K562 (cell line): ENCODE measurements around the gene SDS. TPM values are rescaled to one million over a fixed set of nuclear protein-coding genes. Genes with fewer than 3 reads are reported as not detected.

ENCODE experiments used
- ATAC-seq: fragments of 200-7000 bp; cut with Tn5 transposase; 3 replicates; pipeline ENCODE4 v1.9.1; 2020; ENCODE audit warnings: moderate library complexity
- BruUV-seq: library from RNA; stranded (reverse); fragments of 400-500 nt; replicated peaks from 2 replicates; lab custom pipeline; 2021; lab: Mats Ljungman, UMichigan
- CTCF ChIA-PET: fragments of 300-600 bp; formaldehyde crosslinking; extraction: SDS; loops from one replicate; lab custom pipeline; 2021; ENCODE audit warnings: low intra/inter-chr PET ratio; lab: Yijun Ruan, JAX
- POLR2A ChIA-PET: fragments of 300-600, 350-650 bp; sonication (Branson Sonifier 250); formaldehyde crosslinking; extraction: SDS; loops from one replicate; lab custom pipeline; 2021; ENCODE audit warnings: antibody characterized with exemption, inconsistent platforms; lab: Yijun Ruan, JAX
- DNase-seq, 4 experiments: peaks; one replicate each; pipeline versions ENCODE4 v3.0.0 to v3.0.0-alpha.2; 2011 to 2018; ENCODE audit warnings: low spot score in 3 of 4, mixed read lengths in 3 of 4; ENCODE audit errors: extremely low read depth in 1 of 4
- FAIRE-seq: peaks from 2 replicates; lab custom pipeline; 2011; peaks lifted over from hg19 to GRCh38; lab: Jason Lieb, UNC
- H2AFZ ChIP-seq: 2 replicates; pipeline ENCODE4 v1.6.0; 2011; ENCODE audit warnings: low read depth, low read length, control low read depth, inconsistent platforms
- H3K27ac ChIP-seq: fragments of 200-600 bp; 3 replicates; pipeline ENCODE4 v1.8.0; 2011; ENCODE audit warnings: low read depth, mild to moderate bottlenecking, control low read depth, inconsistent platforms, low read length, moderate library complexity, mixed read lengths; ENCODE audit errors: extremely low read depth
- H3K27me3 ChIP-seq, 2 experiments: fragments of 300-600 bp in 1 of 2; 2 replicates in 1 of 2; 3 replicates in 1 of 2; pipeline versions ENCODE4 v1.6.0 to v1.8.0; 2011; ENCODE audit warnings: inconsistent platforms in 2 of 2, low read length in 2 of 2, mild to moderate bottlenecking in 1 of 2, mixed read lengths in 1 of 2, moderate library complexity in 1 of 2; ENCODE audit not compliant: control insufficient read depth in 2 of 2, insufficient read depth in 2 of 2
- H3K36me3 ChIP-seq: fragments of 300-600 bp; 3 replicates; pipeline ENCODE4 v1.8.0; 2011; ENCODE audit warnings: mild to moderate bottlenecking, low read length, inconsistent platforms; ENCODE audit not compliant: control insufficient read depth, insufficient read depth
- H3K4me1 ChIP-seq, 2 experiments: fragments of 200-600 bp in 1 of 2; replicated peaks in 1 of 2; 2 replicates in 1 of 2; 3 replicates in 1 of 2; pipeline versions ENCODE4 v1.5.1 to v1.8.0; 2011; ENCODE audit warnings: inconsistent platforms in 2 of 2, low read length in 2 of 2, mild to moderate bottlenecking in 1 of 2, mixed read lengths in 1 of 2, moderate library complexity in 1 of 2; ENCODE audit not compliant: control insufficient read depth in 2 of 2, insufficient read depth in 2 of 2
- H3K4me2 ChIP-seq: 2 replicates; pipeline ENCODE4 v1.6.1; 2011; ENCODE audit warnings: low read length, control low read depth, inconsistent platforms, mixed read lengths; ENCODE audit not compliant: insufficient read depth
- H3K4me3 ChIP-seq: fragments of 200-600 bp; sonication (generic), shearing (Covaris generic); 2 replicates; pipeline ENCODE4 v1.5.1; 2016; ENCODE audit warnings: control low read depth, inconsistent platforms
- H3K79me2 ChIP-seq: fragments of 200-600 bp; 3 replicates; pipeline ENCODE4 v1.8.0; 2011; ENCODE audit warnings: low read length, inconsistent platforms; ENCODE audit not compliant: control insufficient read depth, insufficient read depth
- H3K9ac ChIP-seq, 2 experiments: 2 replicates each; pipeline versions ENCODE4 v1.6.0 to v1.6.1; 2011; ENCODE audit warnings: low read depth in 2 of 2, low read length in 2 of 2, control low read depth in 1 of 2, inconsistent platforms in 1 of 2, mild to moderate bottlenecking in 1 of 2, mixed read lengths in 1 of 2; ENCODE audit not compliant: insufficient read depth in 1 of 2
- H3K9me1 ChIP-seq: one replicate; pipeline ENCODE4 v1.6.0; 2011; ENCODE audit warnings: inconsistent platforms, mild to moderate bottlenecking, low read length, moderate library complexity; ENCODE audit not compliant: control insufficient read depth, insufficient read depth
- H3K9me3 ChIP-seq: replicated peaks from 2 replicates; pipeline ENCODE4 v1.5.1; 2011; ENCODE audit warnings: low read depth, low read length, inconsistent platforms; ENCODE audit not compliant: control insufficient read depth, insufficient read depth
- H4K20me1 ChIP-seq: replicated peaks from 2 replicates; pipeline ENCODE4 v1.6.1; 2011; ENCODE audit warnings: low read length, inconsistent platforms, mixed read lengths; ENCODE audit not compliant: control insufficient read depth, insufficient read depth
- ARHGAP35 ChIP-seq: fragments of 450-650 bp; IDR thresholded peaks from 2 replicates; pipeline ENCODE4 v1.6.1; 2018; ENCODE audit not compliant: partially characterized antibody
- BRD9 ChIP-seq: fragments of 450-650 bp; IDR thresholded peaks from 2 replicates; pipeline ENCODE4 v1.6.1; 2018; ENCODE audit warnings: low read depth; ENCODE audit not compliant: partially characterized antibody
- CHD1 ChIP-seq: fragments of 200-600 bp; sonication (generic); IDR thresholded peaks from one replicate; pipeline ENCODE4 v1.6.1; 2012; ENCODE audit warnings: mild to moderate bottlenecking, moderate library complexity, low read length, inconsistent platforms
- HOMEZ ChIP-seq: fragments of 250-450 bp; sonication (Bioruptor Pico); IDR thresholded peaks from 2 replicates; pipeline ENCODE4 v1.4.0; 2020; ENCODE audit warnings: mild to moderate bottlenecking, moderate library complexity
- KLF16 ChIP-seq: IDR thresholded peaks from 2 replicates; pipeline ENCODE4 v1.6.1; 2016; ENCODE audit warnings: antibody characterized with exemption
- NFE2L1 ChIP-seq: fragments of 450-650 bp; IDR thresholded peaks from 2 replicates; pipeline ENCODE4 v1.6.1; 2016; ENCODE audit warnings: missing genetic modification characterization, low read depth, mild to moderate bottlenecking, missing compliant biosample characterization, moderate library complexity, borderline replicate concordance
- PCBP1 ChIP-seq: fragments of 200-400 bp; formaldehyde crosslinking; IDR thresholded peaks from 2 replicates; pipeline ENCODE4 v1.6.1; 2018; ENCODE audit warnings: mild to moderate bottlenecking, low read depth, low read length; ENCODE audit not compliant: poor library complexity, severe bottlenecking
- RB1 ChIP-seq: fragments of 450-650 bp; IDR thresholded peaks from 2 replicates; pipeline ENCODE4 v1.6.1; 2017; ENCODE audit warnings: low read depth, mild to moderate bottlenecking
- RBBP5 ChIP-seq: fragments of 200-600 bp; sonication (generic); IDR thresholded peaks from 2 replicates; pipeline ENCODE4 v1.6.1; 2012; ENCODE audit warnings: borderline replicate concordance, mild to moderate bottlenecking, low read length, control low read depth, inconsistent platforms; ENCODE audit not compliant: insufficient read depth, poor library complexity, severe bottlenecking
- RNF2 ChIP-seq: sonication (generic); IDR thresholded peaks from 2 replicates; pipeline ENCODE4 v1.6.1; 2016
- SFPQ ChIP-seq: fragments of 200-400 bp; formaldehyde crosslinking; IDR thresholded peaks from 2 replicates; pipeline ENCODE4 v1.6.1; 2017; ENCODE audit warnings: mild to moderate bottlenecking, low read depth, low read length, moderate library complexity
- SRSF1 ChIP-seq: fragments of 200-400 bp; formaldehyde crosslinking; IDR thresholded peaks from 2 replicates; pipeline ENCODE4 v1.6.1; 2017; ENCODE audit warnings: mild to moderate bottlenecking, low read depth, low read length, moderate library complexity
- TAF1 ChIP-seq: IDR thresholded peaks from 2 replicates; pipeline ENCODE4 v1.6.1; 2011; ENCODE audit warnings: mild to moderate bottlenecking, low read length, moderate library complexity; ENCODE audit not compliant: insufficient read depth, control insufficient read depth, severe bottlenecking; ENCODE audit errors: extremely low read depth
- ZFP36 ChIP-seq: fragments of 150-350 bp; IDR thresholded peaks from 2 replicates; pipeline ENCODE4 v1.6.1; 2018; ENCODE audit warnings: low read length, low read depth; ENCODE audit not compliant: partially characterized antibody
- ZFX ChIP-seq: sonication (generic); formaldehyde crosslinking; IDR thresholded peaks from 2 replicates; pipeline ENCODE4 v1.8.0; 2022; ENCODE audit warnings: mild to moderate bottlenecking, missing genetic modification reagents, moderate library complexity
- WGBS: fragments of 100-300 bp; shearing (Covaris generic); methylation state at CpG from one replicate; pipeline ENCODE4 v1.1.6; 2016; ENCODE audit warnings: low coverage, mixed read lengths; ENCODE audit not compliant: insufficient coverage; ENCODE audit errors: missing lambda C conversion rate; 5-methylcytosine and 5-hydroxymethylcytosine counted together
- in situ Hi-C: fragments of 300-500 bp; cut with MboI; formaldehyde crosslinking; loops from 4 replicates; pipeline ENCODE4 v1.15.0; 2018; ENCODE audit warnings: inconsistent platforms, mixed read lengths
- intact Hi-C: fragments of 100-400 bp; cut with micrococcal nuclease; formaldehyde crosslinking; loops from 2 replicates; pipeline ENCODE4 v1.14.2; 2022
- polyA plus RNA-seq, 8 experiments: library from polyadenylated mRNA; depleted of rRNA in 4 of 8; stranded (reverse) in 5 of 8; unstranded in 3 of 8; fragments of >200 nt; fragmentation: Nextera tagmentation in 2 of 8; fragmentation: Illumina TruSeq in 1 of 8; extraction: Ambion mirVana in 2 of 8; extraction: Trizol in 1 of 8; gene quantifications; 2 replicates each; pipeline versions ENCODE4 v1.2.1 to v1.2.3, GENCODE V29; 2011 to 2014; ENCODE audit warnings: inconsistent platforms in 1 of 8, missing spikeins in 1 of 8
- total RNA-seq, 7 experiments: library from RNA; depleted of rRNA in 6 of 7; stranded (reverse); fragments of >200 nt in 6 of 7; fragmentation: Illumina TruSeq in 2 of 7; extraction: Trizol in 2 of 7; gene quantifications; 2 replicates each; pipeline versions ENCODE4 v1.2.1 to v1.2.3, GENCODE V29; 2011 to 2021; ENCODE audit warnings: low replicate concordance in 1 of 7
- TF ChIP-seq, protein P1 (sequence below): IDR thresholded peaks from 2 replicates; pipeline ENCODE4 v1.6.1; 2016; ENCODE audit warnings: missing genetic modification characterization, missing compliant biosample characterization

Gene SDS
- total and polyA plus RNA-seq, 9 of the 15 experiments (the other 6 are each of a cell fraction or from before 2014, with no cell fraction given), result 0.07 to 1.1 (median 0.12) TPM; not detected in 1

- H3K4me3 ChIP-seq, result no peak overlapping the region
- H3K36me3 ChIP-seq, result no peaks in the 10 kb centered on the region
- DNase-seq, result peak in 1 of 4 experiments; percentile 64
- peak overlapping the region; percentile 14; the same call in 1 of the 2 replicates for H3K4me2 ChIP-seq
- peak; percentile 55 for FAIRE-seq
- intact Hi-C loops, result no loop called here
- no peaks in the 10 kb centered on the region for H3K79me2 ChIP-seq
- no peaks in the 10 kb centered on the region for H3K27me3 ChIP-seq
- H3K27ac ChIP-seq, result peak overlapping the region; percentile 71
- peaks cover 14 to 15% of the 10 kb centered on the region in 2 experiments; a peak in 4 of 5 replicates for H3K4me1 ChIP-seq
- H3K9me3 ChIP-seq, result no peaks in the 10 kb centered on the region
- in situ Hi-C loops, result loop anchor here (25.0 kb wide), 1 partner anchor 221 kb away; the partner anchor contains the start of genes DDX54 and RITA1
- ChIA-PET POLR2A (interaction anchor here (0.6 to 1.3 kb wide), 5 partner anchors 8 to 986 kb away, joined by 3 to 4 read pairs (median 3); partner anchors contain the start of gene SDSL), CTCF (no interaction called here)
- peak overlapping the region; percentile 94 for H2AFZ ChIP-seq
- H4K20me1 ChIP-seq, result no peaks in the 10 kb centered on the region
- WGBS, result 25% methylated on average over 6 of the region's 6 CpGs
- BruUV-seq, result no TSS peak
- H3K9me1 ChIP-seq, result no peaks in the 10 kb centered on the region
- ATAC-seq, result peak; percentile 57
- peak overlapping the region in 1 of 2 experiments; percentile 39; a peak in 2 of 4 replicates for H3K9ac ChIP-seq
- no peak for TF ChIP-seq RNF2
- no peak for TF ChIP-seq ARHGAP35
- no peak for TF ChIP-seq SRSF1
- no peak for TF ChIP-seq KLF16
- no peak for TF ChIP-seq BRD9
- no peak for TF ChIP-seq HOMEZ (CRISPR knock-in tag)
- no peak for TF ChIP-seq ZFP36
- TF ChIP-seq ZFX (CRISPR knock-in tag), result peak; percentile 66
- TF ChIP-seq PCBP1, result no peak
- no peak for TF ChIP-seq TAF1
- TF ChIP-seq CHD1, result no peak
- peak; percentile 54; the same call in 1 of the 2 replicates for TF ChIP-seq NFE2L1 (tag)
- no peak for TF ChIP-seq RB1
- TF ChIP-seq SFPQ, result no peak
- TF ChIP-seq, protein P1, sequence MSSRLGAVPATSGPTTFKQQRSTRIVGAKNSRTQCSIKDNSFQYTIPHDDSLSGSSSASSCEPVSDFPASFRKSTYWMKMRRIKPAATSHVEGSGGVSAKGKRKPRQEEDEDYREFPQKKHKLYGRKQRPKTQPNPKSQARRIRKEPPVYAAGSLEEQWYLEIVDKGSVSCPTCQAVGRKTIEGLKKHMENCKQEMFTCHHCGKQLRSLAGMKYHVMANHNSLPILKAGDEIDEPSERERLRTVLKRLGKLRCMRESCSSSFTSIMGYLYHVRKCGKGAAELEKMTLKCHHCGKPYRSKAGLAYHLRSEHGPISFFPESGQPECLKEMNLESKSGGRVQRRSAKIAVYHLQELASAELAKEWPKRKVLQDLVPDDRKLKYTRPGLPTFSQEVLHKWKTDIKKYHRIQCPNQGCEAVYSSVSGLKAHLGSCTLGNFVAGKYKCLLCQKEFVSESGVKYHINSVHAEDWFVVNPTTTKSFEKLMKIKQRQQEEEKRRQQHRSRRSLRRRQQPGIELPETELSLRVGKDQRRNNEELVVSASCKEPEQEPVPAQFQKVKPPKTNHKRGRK (tag), result 0 out of 2 replicates have a peak, but pooled peaks have one; percentile 6
- TF ChIP-seq RBBP5, result no peak
Measured at GRCh38 chr12:113407931-113408600, 4.4 kb upstream of the SDS start.
